Neural cell (in vitro differentiated cells): ENCODE results near the gene RASA1. TPM values are rescaled to one million over a fixed set of nuclear protein-coding genes. Genes with fewer than 3 reads are reported as not detected.

ENCODE experiments used
- H2AFZ ChIP-seq: fragments of 200-600, 300-800 bp; sonication (generic), shearing (Covaris generic); 2 replicates; pipeline ENCODE4 v1.6.0; 2014; ENCODE audit warnings: low read depth, mild to moderate bottlenecking, antibody characterized with exemption, low read length, moderate library complexity
- H3F3A ChIP-seq: fragments of 200-600 bp; shearing (Covaris generic); 2 replicates; pipeline ENCODE4 v1.6.1; 2016; ENCODE audit warnings: mild to moderate bottlenecking, moderate library complexity, mixed read lengths, antibody characterized with exemption, low read length; ENCODE audit not compliant: insufficient read depth, poor library complexity, severe bottlenecking
- H3K27ac ChIP-seq: fragments of 200-600, 300-800 bp; sonication (generic), shearing (Covaris generic); 2 replicates; pipeline ENCODE4 v1.5.1; 2014; ENCODE audit warnings: mild to moderate bottlenecking, low read length, moderate library complexity
- H3K27me3 ChIP-seq: fragments of 300-800, 200-600 bp; sonication (generic), shearing (Covaris generic); 2 replicates; pipeline ENCODE4 v1.6.0; 2014; ENCODE audit warnings: mild to moderate bottlenecking, low read depth, low read length, moderate library complexity; ENCODE audit not compliant: insufficient read depth
- H3K36me3 ChIP-seq: fragments of 300-800, 200-600 bp; sonication (generic), shearing (Covaris generic); 2 replicates; pipeline ENCODE4 v1.5.1; 2014; ENCODE audit warnings: mild to moderate bottlenecking, antibody characterized with exemption, low read length, moderate library complexity; ENCODE audit not compliant: insufficient read depth
- H3K4me2 ChIP-seq: fragments of 300-800, 200-600 bp; sonication (generic), shearing (Covaris generic); 2 replicates; pipeline ENCODE4 v1.6.0; 2014; ENCODE audit warnings: mild to moderate bottlenecking, low read length
- H3K4me3 ChIP-seq: fragments of 300-800, 200-600 bp; sonication (generic), shearing (Covaris generic); 2 replicates; pipeline ENCODE4 v1.5.1; 2014; ENCODE audit warnings: mild to moderate bottlenecking, low read length, moderate library complexity
- H3K79me2 ChIP-seq: fragments of 200-600 bp; shearing (Covaris generic); replicated peaks from 2 replicates; pipeline ENCODE4 v1.6.0; 2014; ENCODE audit warnings: mild to moderate bottlenecking, low read length, moderate library complexity; ENCODE audit not compliant: insufficient read depth
- H3K9ac ChIP-seq: fragments of 300-800, 200-600 bp; sonication (generic), shearing (Covaris generic); 2 replicates; pipeline ENCODE4 v1.6.1; 2016; ENCODE audit warnings: mild to moderate bottlenecking, low read length, mixed read lengths
- H3K9me2 ChIP-seq: fragments of 200-600 bp; shearing (Covaris generic); 2 replicates; pipeline ENCODE4 v1.6.1; 2016; ENCODE audit warnings: mild to moderate bottlenecking, low read length, mixed read lengths; ENCODE audit not compliant: insufficient read depth
- H3K9me3 ChIP-seq: fragments of 200-600, 300-800 bp; sonication (generic), shearing (Covaris generic); 2 replicates; pipeline ENCODE4 v1.6.1; 2016; ENCODE audit warnings: mild to moderate bottlenecking, mixed run types, low read length, moderate library complexity, mixed read lengths
- H4K20me1 ChIP-seq: fragments of 200-600 bp; shearing (Covaris generic); 2 replicates; pipeline ENCODE4 v1.6.1; 2016; ENCODE audit warnings: mild to moderate bottlenecking, mixed run types; ENCODE audit not compliant: insufficient read depth
- CTCF ChIP-seq: fragments of 450-650 bp; IDR thresholded peaks from 2 replicates; pipeline ENCODE4 v1.5.1; 2014; ENCODE audit warnings: antibody characterized with exemption, mild to moderate bottlenecking, moderate library complexity; ENCODE audit not compliant: poor library complexity, severe bottlenecking
- EP300 ChIP-seq: fragments of 450-650 bp; conservative IDR thresholded peaks from 2 replicates; pipeline ENCODE4 v1.6.1; 2014; ENCODE audit warnings: antibody characterized with exemption, mild to moderate bottlenecking, moderate library complexity; ENCODE audit not compliant: poor library complexity, severe bottlenecking
- EZH2 ChIP-seq: fragments of 200-600, 300-800 bp; shearing (Covaris generic), sonication (generic); IDR thresholded peaks from 2 replicates; pipeline ENCODE4 v1.6.1; 2014; ENCODE audit warnings: antibody characterized with exemption, low read length, borderline replicate concordance, mild to moderate bottlenecking; ENCODE audit not compliant: insufficient read depth, poor library complexity, severe bottlenecking
- MXI1 ChIP-seq: fragments of 450-650 bp; conservative IDR thresholded peaks from 2 replicates; pipeline ENCODE4 v1.6.1; 2014; ENCODE audit warnings: antibody characterized with exemption, mild to moderate bottlenecking; ENCODE audit not compliant: poor library complexity, severe bottlenecking
- POLR2AphosphoS5 ChIP-seq: IDR thresholded peaks from 2 replicates; pipeline ENCODE4 v1.6.1; 2012
- RAD21 ChIP-seq: fragments of 450-650 bp; conservative IDR thresholded peaks from 2 replicates; pipeline ENCODE4 v1.6.1; 2014; ENCODE audit warnings: antibody characterized with exemption, mild to moderate bottlenecking, moderate library complexity
- SMC3 ChIP-seq: fragments of 450-650 bp; conservative IDR thresholded peaks from 2 replicates; pipeline ENCODE4 v1.6.1; 2014; ENCODE audit warnings: antibody characterized with exemption, mild to moderate bottlenecking, moderate library complexity; ENCODE audit not compliant: poor library complexity
- TAF1 ChIP-seq: IDR thresholded peaks from 2 replicates; pipeline ENCODE4 v1.6.1; 2012; ENCODE audit warnings: low read depth
- polyA plus RNA-seq: library from polyadenylated mRNA; depleted of rRNA; stranded (reverse); fragments of >200 nt; gene quantifications from 2 replicates; pipeline ENCODE4 v1.2.3, GENCODE V29; 2014
- TF ChIP-seq, protein P1 (sequence below): IDR thresholded peaks from 2 replicates; pipeline ENCODE4 v1.6.1; 2012; ENCODE audit warnings: borderline replicate concordance

The RASA1 gene
- polyA plus RNA-seq, 1 donor from 2014 or later, result 72.8 TPM

DNA sequence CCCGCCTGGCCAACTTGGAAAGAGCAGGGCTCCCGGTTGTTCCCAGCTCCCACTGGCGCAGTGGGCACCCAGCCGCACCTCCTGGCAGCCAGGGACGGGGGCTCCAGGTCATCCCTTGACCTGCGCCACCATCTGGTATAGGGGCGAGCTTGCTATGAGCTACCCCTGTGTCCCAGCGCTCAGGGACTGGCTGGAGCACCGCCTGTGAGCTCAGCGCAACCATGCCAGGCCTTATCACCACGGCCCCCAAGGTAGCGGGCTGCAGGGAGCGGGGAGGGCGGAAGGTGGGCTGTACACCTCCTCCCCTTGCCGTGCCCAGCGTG, 15.4 kb upstream of the RASA1 start:
- Histone ChIP-seq H3K79me2 (no peaks in the 10 kb centered on the region), H3K9ac (no peak overlapping the region), H3K9me3 (no peaks in the 10 kb centered on the region), H3K4me3 (no peak overlapping the region), H3F3A (no peaks in the 10 kb centered on the region), H4K20me1 (no peaks in the 10 kb centered on the region), H3K27ac (no peak overlapping the region), H3K27me3 (no peaks in the 10 kb centered on the region), H3K4me2 (no peak overlapping the region), H3K9me2 (no peaks in the 10 kb centered on the region), H3K36me3 (no peaks in the 10 kb centered on the region), H2AFZ (no peak overlapping the region)
- TF ChIP-seq EZH2, result no peak
- TF ChIP-seq POLR2AphosphoS5, result no peak
- no peak for TF ChIP-seq TAF1
- TF ChIP-seq, protein P1, sequence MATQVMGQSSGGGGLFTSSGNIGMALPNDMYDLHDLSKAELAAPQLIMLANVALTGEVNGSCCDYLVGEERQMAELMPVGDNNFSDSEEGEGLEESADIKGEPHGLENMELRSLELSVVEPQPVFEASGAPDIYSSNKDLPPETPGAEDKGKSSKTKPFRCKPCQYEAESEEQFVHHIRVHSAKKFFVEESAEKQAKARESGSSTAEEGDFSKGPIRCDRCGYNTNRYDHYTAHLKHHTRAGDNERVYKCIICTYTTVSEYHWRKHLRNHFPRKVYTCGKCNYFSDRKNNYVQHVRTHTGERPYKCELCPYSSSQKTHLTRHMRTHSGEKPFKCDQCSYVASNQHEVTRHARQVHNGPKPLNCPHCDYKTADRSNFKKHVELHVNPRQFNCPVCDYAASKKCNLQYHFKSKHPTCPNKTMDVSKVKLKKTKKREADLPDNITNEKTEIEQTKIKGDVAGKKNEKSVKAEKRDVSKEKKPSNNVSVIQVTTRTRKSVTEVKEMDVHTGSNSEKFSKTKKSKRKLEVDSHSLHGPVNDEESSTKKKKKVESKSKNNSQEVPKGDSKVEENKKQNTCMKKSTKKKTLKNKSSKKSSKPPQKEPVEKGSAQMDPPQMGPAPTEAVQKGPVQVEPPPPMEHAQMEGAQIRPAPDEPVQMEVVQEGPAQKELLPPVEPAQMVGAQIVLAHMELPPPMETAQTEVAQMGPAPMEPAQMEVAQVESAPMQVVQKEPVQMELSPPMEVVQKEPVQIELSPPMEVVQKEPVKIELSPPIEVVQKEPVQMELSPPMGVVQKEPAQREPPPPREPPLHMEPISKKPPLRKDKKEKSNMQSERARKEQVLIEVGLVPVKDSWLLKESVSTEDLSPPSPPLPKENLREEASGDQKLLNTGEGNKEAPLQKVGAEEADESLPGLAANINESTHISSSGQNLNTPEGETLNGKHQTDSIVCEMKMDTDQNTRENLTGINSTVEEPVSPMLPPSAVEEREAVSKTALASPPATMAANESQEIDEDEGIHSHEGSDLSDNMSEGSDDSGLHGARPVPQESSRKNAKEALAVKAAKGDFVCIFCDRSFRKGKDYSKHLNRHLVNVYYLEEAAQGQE, result no peak
- TF ChIP-seq EP300, result no peak
- no peak for TF ChIP-seq SMC3
- no peak for TF ChIP-seq RAD21
- TF ChIP-seq CTCF, result no peak
- TF ChIP-seq MXI1, result no peak

GRCh38 chr5:87254035-87254434, 13.6 kb upstream of the RASA1 start:
- no peaks in the 10 kb centered on the region for H3K27me3 ChIP-seq
- no peaks in the 10 kb centered on the region for H3F3A ChIP-seq
- no peak overlapping the region for H3K4me2 ChIP-seq
- no peak overlapping the region for H3K4me3 ChIP-seq
- no peak overlapping the region for H3K9ac ChIP-seq
- no peak overlapping the region for H3K27ac ChIP-seq
- no peaks in the 10 kb centered on the region for H3K79me2 ChIP-seq
- no peak overlapping the region for H2AFZ ChIP-seq
- TF ChIP-seq RAD21, result no peak
- no peak for TF ChIP-seq SMC3
- no peak for TF ChIP-seq TAF1
- TF ChIP-seq POLR2AphosphoS5, result no peak
- TF ChIP-seq MXI1, result no peak
- TF ChIP-seq EZH2, result no peak
- no peak for TF ChIP-seq CTCF
- no peak for TF ChIP-seq EP300
- TF ChIP-seq, protein P1, result no peak
- H3K36me3 ChIP-seq, result no peaks in the 10 kb centered on the region
- no peaks in the 10 kb centered on the region for H3K9me2 ChIP-seq
- no peaks in the 10 kb centered on the region for H4K20me1 ChIP-seq
- no peaks in the 10 kb centered on the region for H3K9me3 ChIP-seq
